ENCODE data around the gene ADAM19. TPM values are rescaled to one million over a fixed set of nuclear protein-coding genes. Genes with fewer than 3 reads are reported as not detected.

Gene ADAM19
- polyA plus RNA-seq, 1 of the 3 experiments (the other 2 are of a cell fraction): 46.9 TPM

GRCh38 chr5:157535042-157535865, 40.3 kb downstream of the ADAM19 start:
- POLR2A ChIA-PET: no interaction called here
- peak; percentile 36; the same call in 1 of the 2 replicates for TF ChIP-seq RXRA (IDR thresholded peaks at IDR 0.05; ENCODE audit: borderline replicate concordance, low read depth)
- no peak for TF ChIP-seq ELF1 (IDR thresholded peaks at IDR 0.05)
- Histone ChIP-seq H3K9me3 (no peaks in the 10 kb centered on the region), H3K4me3 (ENCODE audit: low read depth in 2 of 2, low read length in 1 of 2) (no peak overlapping the region), H3K36me3 (replicated peaks in 1 of 2; ENCODE audit: control insufficient read depth in 1 of 2, insufficient read depth in 2 of 2, low read length in 1 of 2) (peaks cover 30 to 72% of the 10 kb centered on the region in 2 experiments), H3F3A (replicated peaks; ENCODE audit: insufficient read depth) (no peaks in the 10 kb centered on the region), H3K4me2 (0 out of 2 replicates have a peak overlapping the region, but pooled peaks have one; percentile 17), H3K27ac (ENCODE audit: low read depth in 2 of 2, low read length in 1 of 2) (peak overlapping the region in 1 of 2 experiments; percentile 23; a peak in 1 of 4 replicates), H3K9ac (no peak overlapping the region), H3K4me1 (ENCODE audit: control insufficient read depth in 1 of 2, insufficient read depth in 2 of 2, low read depth in 1 of 2, low read length in 1 of 2) (peaks cover 5 to 12% of the 10 kb centered on the region in 2 experiments; a peak in 2 of 4 replicates), H2AFZ (ENCODE audit: low read depth) (no peak overlapping the region), H3K27me3 (ENCODE audit: insufficient read depth) (no peaks in the 10 kb centered on the region), H3K9me2 (no peaks in the 10 kb centered on the region), H3K79me2 (ENCODE audit: insufficient read depth) (peaks cover 99% of the 10 kb centered on the region), H4K20me1 (ENCODE audit: insufficient read depth) (peaks cover 32% of the 10 kb centered on the region; the same call in 1 of the 2 replicates)
- CTCF ChIA-PET: no interaction called here
- no peak for DNase-seq
- 49% methylated on average over 4 of the region's 6 CpGs for WGBS (ENCODE audit: low lambda C conversion rate)

- H4K20me1 ChIP-seq (ENCODE audit: insufficient read depth): peaks cover 25% of the 10 kb centered on the region; the same call in 1 of the 2 replicates
- POLR2A ChIA-PET: no interaction called here
These were observed 42.5 kb downstream of the ADAM19 start for GRCh38 chr5:157533011-157533481.

More at GRCh38 chr5:157533011-157533481, 42.5 kb downstream of the ADAM19 start:
- CTCF ChIA-PET: interaction anchor here (1.0 to 1.4 kb wide), 2 partner anchors 120 to 232 kb away, joined by 3 read pairs; no protein-coding TSS in a partner anchor
- 88% methylated on average over 7 of the region's 7 CpGs for WGBS (ENCODE audit: low lambda C conversion rate)
- peaks cover 99% of the 10 kb centered on the region for H3K79me2 ChIP-seq (ENCODE audit: insufficient read depth)
- no peak overlapping the region for H3K27ac ChIP-seq (ENCODE audit: low read depth in 2 of 2, low read length in 1 of 2)
- no peak overlapping the region for H2AFZ ChIP-seq (ENCODE audit: low read depth)
- DNase-seq: no peak
- H3K4me1 ChIP-seq (ENCODE audit: control insufficient read depth in 1 of 2, insufficient read depth in 2 of 2, low read depth in 1 of 2, low read length in 1 of 2): peaks cover 4 to 6% of the 10 kb centered on the region in 2 experiments; a peak in 2 of 4 replicates
- H3F3A ChIP-seq (replicated peaks; ENCODE audit: insufficient read depth): peaks cover 3% of the 10 kb centered on the region
- peaks cover 49 to 83% of the 10 kb centered on the region in 2 experiments for H3K36me3 ChIP-seq (replicated peaks in 1 of 2; ENCODE audit: control insufficient read depth in 1 of 2, insufficient read depth in 2 of 2, low read length in 1 of 2)
- no peaks in the 10 kb centered on the region for H3K9me3 ChIP-seq
- H3K9ac ChIP-seq: no peak overlapping the region
- H3K9me2 ChIP-seq: no peaks in the 10 kb centered on the region
- no peaks in the 10 kb centered on the region for H3K27me3 ChIP-seq (ENCODE audit: insufficient read depth)
- TF ChIP-seq RAD21 (IDR thresholded peaks at IDR 0.05; ENCODE audit: low read length) (no peak), ZBTB33 (IDR thresholded peaks at IDR 0.05; ENCODE audit: borderline replicate concordance, low read depth) (no peak)
- no peak overlapping the region for H3K4me3 ChIP-seq (ENCODE audit: low read depth in 2 of 2, low read length in 1 of 2)
- H3K4me2 ChIP-seq: no peak overlapping the region

Measured in SK-N-SH (cell line).